GM23248 (cell line): ENCODE data around the gene ASB13. TPM values are rescaled to one million over a fixed set of nuclear protein-coding genes. Genes with fewer than 3 reads are reported as not detected.

ENCODE experiments used
- DNase-seq: peaks from one replicate; pipeline ENCODE4 v3.0.0-alpha.2; 2015
- H2AFZ ChIP-seq: fragments of 200-600 bp; sonication (generic); 2 replicates; pipeline ENCODE4 v1.6.1; 2016; ENCODE audit warnings: antibody characterized with exemption
- H3F3A ChIP-seq: fragments of 200-600 bp; sonication (generic); 2 replicates; pipeline ENCODE4 v1.6.1; 2016; ENCODE audit warnings: mild to moderate bottlenecking, antibody characterized with exemption, mixed run types; ENCODE audit not compliant: insufficient read depth
- H3K27ac ChIP-seq: fragments of 200-600 bp; sonication (generic); 2 replicates; pipeline ENCODE4 v1.5.1; 2016; ENCODE audit warnings: mild to moderate bottlenecking
- H3K27me3 ChIP-seq: fragments of 200-600 bp; sonication (generic); replicated peaks from 2 replicates; pipeline ENCODE4 v1.6.1; 2016; ENCODE audit warnings: mild to moderate bottlenecking; ENCODE audit not compliant: insufficient read depth
- H3K36me3 ChIP-seq: fragments of 200-600 bp; sonication (generic); 2 replicates; pipeline ENCODE4 v1.6.1; 2016; ENCODE audit warnings: low read depth, mild to moderate bottlenecking
- H3K4me1 ChIP-seq: fragments of 200-600 bp; sonication (generic); 2 replicates; pipeline ENCODE4 v1.6.1; 2016; ENCODE audit warnings: mild to moderate bottlenecking; ENCODE audit not compliant: insufficient read depth
- H3K4me2 ChIP-seq: fragments of 200-600 bp; sonication (generic); one replicate; pipeline ENCODE4 v1.6.1; 2016; ENCODE audit warnings: mild to moderate bottlenecking; ENCODE audit not compliant: unreplicated experiment
- H3K4me3 ChIP-seq: fragments of 200-600 bp; sonication (generic); 2 replicates; pipeline ENCODE4 v1.5.1; 2016; ENCODE audit warnings: mild to moderate bottlenecking
- H3K79me2 ChIP-seq: fragments of 200-600 bp; sonication (generic); 2 replicates; pipeline ENCODE4 v1.6.1; 2016; ENCODE audit warnings: mild to moderate bottlenecking; ENCODE audit not compliant: insufficient read depth
- H3K9ac ChIP-seq: fragments of 200-600 bp; sonication (generic); 2 replicates; pipeline ENCODE4 v1.6.1; 2016; ENCODE audit warnings: mild to moderate bottlenecking
- H3K9me2 ChIP-seq: fragments of 200-600 bp; sonication (generic); 2 replicates; pipeline ENCODE4 v1.6.1; 2016; ENCODE audit warnings: mixed run types, mild to moderate bottlenecking, moderate library complexity; ENCODE audit not compliant: insufficient read depth
- H3K9me3 ChIP-seq: fragments of 200-600 bp; sonication (generic); one replicate; pipeline ENCODE4 v1.6.1; 2017; ENCODE audit warnings: low read depth
- H4K20me1 ChIP-seq: fragments of 200-600 bp; sonication (generic); 2 replicates; pipeline ENCODE4 v1.6.0; 2016; ENCODE audit not compliant: insufficient read depth
- EZH2 ChIP-seq: fragments of 200-600 bp; sonication (generic); IDR thresholded peaks from 2 replicates; pipeline ENCODE4 v1.6.1; 2018; ENCODE audit warnings: antibody characterized with exemption, mild to moderate bottlenecking; ENCODE audit not compliant: insufficient read depth, poor library complexity, severe bottlenecking
- EZH2phosphoT487 ChIP-seq: fragments of 200-600 bp; sonication (generic); IDR thresholded peaks from 2 replicates; pipeline ENCODE4 v1.6.1; 2018; ENCODE audit warnings: antibody characterized with exemption, moderate library complexity, mild to moderate bottlenecking, low read depth; ENCODE audit not compliant: insufficient read depth
- WGBS, 2 experiments: methylation state at CpG; one replicate each; pipeline ENCODE4 v1.1.6; 2015 to 2017; ENCODE audit warnings: low lambda C conversion rate in 2 of 2, low coverage in 1 of 2; ENCODE audit errors: missing lambda C conversion rate in 2 of 2; 5-methylcytosine and 5-hydroxymethylcytosine counted together
- in situ Hi-C: fragments of 300-500 bp; cut with MboI; formaldehyde crosslinking; loops from 2 replicates; pipeline ENCODE4 v1.15.0; 2020
- polyA plus RNA-seq: library from polyadenylated mRNA; unstranded; fragments of >200 nt; fragmentation: Nextera tagmentation; extraction: Ambion mirVana; gene quantifications from 2 replicates; pipeline ENCODE4 v1.2.1, GENCODE V29; 2016
- total RNA-seq: library from RNA; depleted of rRNA; stranded (reverse); fragments of >200 nt; shearing (Covaris generic); gene quantifications from 2 replicates; pipeline ENCODE4 v1.2.3, GENCODE V29; 2014

Gene ASB13
- total and polyA plus RNA-seq, 2 experiments from 2014 or later, result 7.5 to 8.9 TPM

GRCh38 chr10:5629303-5630111 is 36.9 kb downstream of the ASB13 start:
- 3% methylated on average over 7 of the region's 7 CpGs for WGBS, 2 experiments
- H3K9ac ChIP-seq, result peak overlapping the region; percentile 73; the same call in 1 of the 2 replicates

GRCh38 chr10:5628451-5629302 is 37.7 kb downstream of the ASB13 start:
- Histone ChIP-seq H3K9me3 (no peaks in the 10 kb centered on the region), H3K4me2 (peak overlapping the region; percentile 91), H3K36me3 (no peaks in the 10 kb centered on the region), H3F3A (peaks cover 9% of the 10 kb centered on the region; the same call in 1 of the 2 replicates), H3K4me1 (peaks cover 18% of the 10 kb centered on the region), H4K20me1 (no peaks in the 10 kb centered on the region), H3K79me2 (no peaks in the 10 kb centered on the region), H3K9me2 (no peaks in the 10 kb centered on the region), H2AFZ (peak overlapping the region; percentile 94), H3K27ac (peak overlapping the region; percentile 44), H3K27me3 (no peaks in the 10 kb centered on the region), H3K9ac (peak overlapping the region; percentile 73), H3K4me3 (peak overlapping the region; percentile 69)
- TF ChIP-seq EZH2, result no peak
- no peak for TF ChIP-seq EZH2phosphoT487
- in situ Hi-C loops, result loop anchor here (5.0 kb wide), 1 partner anchor 186 kb away; no protein-coding TSS in a partner anchor
- 3 to 4% methylated on average over 14 to 15 of the region's 15 CpGs for WGBS, 2 experiments
- DNase-seq, result peak; percentile 77

More at GRCh38 chr10:5629303-5630111, 36.9 kb downstream of the ASB13 start:
- Histone ChIP-seq H2AFZ (peak overlapping the region; percentile 94), H3K79me2 (no peaks in the 10 kb centered on the region), H3K4me1 (peaks cover 18% of the 10 kb centered on the region), H3K4me3 (peak overlapping the region; percentile 69), H3K27ac (peak overlapping the region; percentile 44), H3K36me3 (no peaks in the 10 kb centered on the region), H3F3A (peaks cover 9% of the 10 kb centered on the region; the same call in 1 of the 2 replicates), H3K9me3 (no peaks in the 10 kb centered on the region), H3K4me2 (peak overlapping the region; percentile 91), H3K27me3 (no peaks in the 10 kb centered on the region), H3K9me2 (no peaks in the 10 kb centered on the region), H4K20me1 (no peaks in the 10 kb centered on the region)
- peak; percentile 81 for DNase-seq
- no peak for TF ChIP-seq EZH2phosphoT487
- no peak for TF ChIP-seq EZH2
- in situ Hi-C loops, result loop anchor here (5.0 kb wide), 1 partner anchor 187 kb away; no protein-coding TSS in a partner anchor

GRCh38 chr10:5627486-5628044 is 38.8 kb downstream of the ASB13 start:
- peaks cover 22% of the 10 kb centered on the region for H3K4me1 ChIP-seq
- H3K4me3 ChIP-seq, result no peak overlapping the region
- peaks cover 9% of the 10 kb centered on the region; the same call in 1 of the 2 replicates for H3F3A ChIP-seq
- in situ Hi-C loops, result loop anchor here (5.0 kb wide), 1 partner anchor 185 kb away; no protein-coding TSS in a partner anchor
- DNase-seq, result no peak
- no peak overlapping the region for H3K27ac ChIP-seq
- H3K9me2 ChIP-seq, result no peaks in the 10 kb centered on the region
- H3K9me3 ChIP-seq, result no peaks in the 10 kb centered on the region
- H3K79me2 ChIP-seq, result no peaks in the 10 kb centered on the region
- no peak overlapping the region for H3K4me2 ChIP-seq
- H2AFZ ChIP-seq, result peak overlapping the region; percentile 94
- H3K9ac ChIP-seq, result no peak overlapping the region
- no peaks in the 10 kb centered on the region for H3K27me3 ChIP-seq
- no peak for TF ChIP-seq EZH2phosphoT487
- no peak for TF ChIP-seq EZH2
- WGBS, 2 experiments, result 86% methylated on average over 7 of the region's 7 CpGs
- H4K20me1 ChIP-seq, result no peaks in the 10 kb centered on the region
- no peaks in the 10 kb centered on the region for H3K36me3 ChIP-seq
